ENCODE data around the gene SLCO3A1.

SLCO3A1 gene

GRCh38 chr15:91849749-91850161 lies 3.8 kb upstream of the SLCO3A1 start:
- DNase-seq (ENCODE audit: extremely low read depth, low read depth) = peak; percentile 12
- peak; percentile 74 for TF ChIP-seq CTCF (IDR thresholded peaks at IDR 0.05; ENCODE audit: low read depth, low read length)

GRCh38 chr15:91852741-91853510 lies 582 bp upstream of the SLCO3A1 start:
- peak; percentile 64 for TF ChIP-seq CTCF (IDR thresholded peaks at IDR 0.05; ENCODE audit: low read depth, low read length)
- peak; percentile 23 for DNase-seq (ENCODE audit: extremely low read depth, low read depth)

- TF ChIP-seq CTCF (IDR thresholded peaks at IDR 0.05; ENCODE audit: low read depth, low read length) = no peak
- no peak for DNase-seq (ENCODE audit: extremely low read depth, low read depth)
Measured at GRCh38 chr15:91853948-91854638, 585 bp downstream of the SLCO3A1 start.

GRCh38 chr15:91854639-91854990 lies 1.1 kb downstream of the SLCO3A1 start:
- TF ChIP-seq CTCF (IDR thresholded peaks at IDR 0.05; ENCODE audit: low read depth, low read length) = no peak
- no peak for DNase-seq (ENCODE audit: extremely low read depth, low read depth)

GRCh38 chr15:91855241-91855640 lies 1.7 kb downstream of the SLCO3A1 start:
- DNase-seq (ENCODE audit: extremely low read depth, low read depth) = no peak
- TF ChIP-seq CTCF (IDR thresholded peaks at IDR 0.05; ENCODE audit: low read depth, low read length) = no peak

- no peak; the same call in none of the 2 replicates for TF ChIP-seq CTCF (IDR thresholded peaks at IDR 0.05; ENCODE audit: low read depth, low read length)
- no peak for DNase-seq (ENCODE audit: extremely low read depth, low read depth)
Measured at GRCh38 chr15:91855684-91856489, 2.4 kb downstream of the SLCO3A1 start.

- no peak for TF ChIP-seq CTCF (IDR thresholded peaks at IDR 0.05; ENCODE audit: low read depth, low read length)
- DNase-seq (ENCODE audit: extremely low read depth, low read depth) = no peak
Measured at GRCh38 chr15:91857224-91857585, 3.7 kb downstream of the SLCO3A1 start.

Data from AG09319 (cell line).